GM12801 (cell line): Measurements from ENCODE around the gene CAMKK2.

ENCODE experiments used
- CTCF ChIP-seq: IDR thresholded peaks from one replicate; pipeline ENCODE4 v1.5.1; 2011; ENCODE audit warnings: control low read depth; ENCODE audit not compliant: insufficient read length; ENCODE audit errors: extremely low read depth

CAMKK2 gene

GRCh38 chr12:121330692-121331091 lies 34.2 kb upstream of the CAMKK2 start:
- TF ChIP-seq CTCF = no peak

GRCh38 chr12:121330195-121330594 lies 33.7 kb upstream of the CAMKK2 start:
- no peak for TF ChIP-seq CTCF

- no peak for TF ChIP-seq CTCF
These were observed 32.1 kb upstream of the CAMKK2 start for GRCh38 chr12:121328620-121329019.

- no peak for TF ChIP-seq CTCF
These were observed 30.6 kb upstream of the CAMKK2 start for GRCh38 chr12:121326996-121327674.

- no peak for TF ChIP-seq CTCF
These were observed 29.4 kb upstream of the CAMKK2 start for GRCh38 chr12:121325922-121326396.

- TF ChIP-seq CTCF = no peak
These were observed 27.4 kb upstream of the CAMKK2 start for GRCh38 chr12:121323908-121324307.

- no peak for TF ChIP-seq CTCF
These were observed 21.6 kb upstream of the CAMKK2 start for GRCh38 chr12:121318121-121318520.

- TF ChIP-seq CTCF = no peak
These were observed 17.9 kb upstream of the CAMKK2 start for GRCh38 chr12:121314431-121314830.
